ENCODE measurements around the gene SPAG16. TPM values are rescaled to one million over a fixed set of nuclear protein-coding genes. Genes with fewer than 3 reads are reported as not detected.

SPAG16 gene
- total and polyA plus RNA-seq, 10 donors = 9.0 to 19.7 (median 12.2) TPM

DNA sequence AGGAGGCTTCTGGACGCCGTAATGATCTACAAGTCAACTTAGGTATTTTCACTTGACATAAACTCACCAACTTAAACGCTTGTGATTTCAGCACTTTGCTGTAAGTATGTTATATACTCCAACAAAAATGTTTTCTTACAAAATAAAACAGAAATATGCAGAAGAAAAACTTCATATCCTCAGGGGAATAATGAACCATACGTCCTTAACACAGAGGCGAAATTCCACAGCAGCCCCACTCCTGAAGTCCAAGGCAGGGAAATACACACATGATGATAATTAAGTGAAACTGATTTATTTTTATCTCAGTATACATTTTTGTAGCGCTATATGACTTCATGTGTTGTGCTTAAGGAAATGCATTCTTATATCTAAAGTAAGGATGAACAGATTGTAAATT, 791.2 kb downstream of the SPAG16 start:
- DNase-seq = no peak
- Histone ChIP-seq H3K36me3 (no peaks in the 10 kb centered on the region), H3K27ac (no peak overlapping the region), H3K27me3 (replicated peaks in 1 of 7) (no peaks in the 10 kb centered on the region), H3K9me3 (no peaks in the 10 kb centered on the region), H3K4me1 (no peaks in the 10 kb centered on the region), H3K4me3 (no peak overlapping the region)
- 76 to 90% (median 87%) methylated on average over 6 of the region's 6 CpGs for WGBS, 5 donors
- no peak for TF ChIP-seq POLR2AphosphoS5 (IDR thresholded peaks at IDR 0.05)
- no peak for TF ChIP-seq POLR2A (IDR thresholded peaks at IDR 0.05)
- no peak for TF ChIP-seq CTCF (IDR thresholded peaks at IDR 0.05 in 8 of 11, conservative IDR thresholded peaks at IDR 0.05 in 3 of 11)
- intact Hi-C loops (cut with DNase I; ENCODE audit: low total_unique reads) = no loop called here

- H3K36me3 ChIP-seq = no peaks in the 10 kb centered on the region
- H3K27ac ChIP-seq = no peak overlapping the region
- DNase-seq = no peak
- intact Hi-C loops (cut with DNase I; ENCODE audit: low total_unique reads) = no loop called here
- H3K9me3 ChIP-seq = no peaks in the 10 kb centered on the region
- 57 to 86% (median 74%) methylated on average over 1 of the region's 1 CpG for WGBS, 5 donors
- no peaks in the 10 kb centered on the region for H3K27me3 ChIP-seq (replicated peaks in 1 of 7)
- H3K4me1 ChIP-seq = no peaks in the 10 kb centered on the region
- no peak overlapping the region for H3K4me3 ChIP-seq
- TF ChIP-seq CTCF (IDR thresholded peaks at IDR 0.05 in 8 of 11, conservative IDR thresholded peaks at IDR 0.05 in 3 of 11) (no peak), POLR2AphosphoS5 (IDR thresholded peaks at IDR 0.05) (no peak), POLR2A (IDR thresholded peaks at IDR 0.05) (no peak)
These were observed 792.3 kb downstream of the SPAG16 start for GRCh38 chr2:214076527-214076926.

- Histone ChIP-seq H3K4me1 (no peaks in the 10 kb centered on the region), H3K27me3 (replicated peaks in 1 of 7) (no peaks in the 10 kb centered on the region), H3K27ac (no peak overlapping the region), H3K9me3 (no peaks in the 10 kb centered on the region), H3K36me3 (no peaks in the 10 kb centered on the region), H3K4me3 (no peak overlapping the region)
- intact Hi-C loops (cut with DNase I; ENCODE audit: low total_unique reads) = no loop called here
- 50 to 86% (median 76%) methylated on average over 1 of the region's 1 CpG for WGBS, 5 donors
- no peak for DNase-seq
- no peak for TF ChIP-seq POLR2A (IDR thresholded peaks at IDR 0.05)
- TF ChIP-seq CTCF (IDR thresholded peaks at IDR 0.05 in 8 of 11, conservative IDR thresholded peaks at IDR 0.05 in 3 of 11) = no peak
- TF ChIP-seq POLR2AphosphoS5 (IDR thresholded peaks at IDR 0.05) = no peak
These were observed 793.5 kb downstream of the SPAG16 start for GRCh38 chr2:214077727-214078126.

- TF ChIP-seq POLR2A (IDR thresholded peaks at IDR 0.05) = no peak
- Histone ChIP-seq H3K4me3 (no peak overlapping the region), H3K27me3 (replicated peaks in 1 of 7) (no peaks in the 10 kb centered on the region), H3K27ac (no peak overlapping the region), H3K36me3 (no peaks in the 10 kb centered on the region), H3K9me3 (no peaks in the 10 kb centered on the region), H3K4me1 (no peaks in the 10 kb centered on the region)
- intact Hi-C loops (cut with DNase I; ENCODE audit: low total_unique reads) = no loop called here
- no peak for DNase-seq
- 56 to 87% (median 83%) methylated on average over 2 of the region's 2 CpGs for WGBS, 5 donors
These were observed 794.8 kb downstream of the SPAG16 start for GRCh38 chr2:214079032-214079431.

- TF ChIP-seq POLR2A (IDR thresholded peaks at IDR 0.05) (no peak), CTCF (IDR thresholded peaks at IDR 0.05 in 8 of 11, conservative IDR thresholded peaks at IDR 0.05 in 3 of 11) (no peak), POLR2AphosphoS5 (IDR thresholded peaks at IDR 0.05) (no peak)
- DNase-seq = no peak
- Histone ChIP-seq H3K4me3 (no peak overlapping the region), H3K36me3 (no peaks in the 10 kb centered on the region), H3K27me3 (replicated peaks in 1 of 7) (no peaks in the 10 kb centered on the region), H3K9me3 (no peaks in the 10 kb centered on the region), H3K27ac (no peak overlapping the region), H3K4me1 (no peaks in the 10 kb centered on the region)
- 70 to 83% (median 74%) methylated on average over 1 of the region's 1 CpG for WGBS, 5 donors
- intact Hi-C loops (cut with DNase I; ENCODE audit: low total_unique reads) = no loop called here
These were observed 804.3 kb downstream of the SPAG16 start for GRCh38 chr2:214088536-214088935.

All from spleen (tissue), 11 donors.